ENCODE data around the gene FDCSP.

DNA sequence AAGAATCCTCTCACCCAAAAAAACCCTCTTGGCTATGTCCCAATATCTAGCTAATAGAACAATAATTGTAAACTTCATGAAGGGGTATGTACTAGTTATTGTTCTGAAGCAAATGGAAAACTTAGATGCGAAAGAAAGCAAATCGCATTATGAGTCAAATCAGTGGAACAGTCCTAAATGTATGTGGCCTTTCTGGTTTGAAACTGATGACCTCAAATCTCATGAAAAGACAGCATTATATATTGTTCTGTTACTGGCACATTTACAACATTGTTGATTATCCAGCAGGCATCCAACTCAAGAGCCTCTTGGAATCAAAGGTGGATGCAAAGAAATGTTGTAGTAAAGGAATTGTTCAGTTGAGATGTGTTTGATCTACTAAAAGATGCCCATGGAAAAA is 51.2 kb downstream of the FDCSP start:
- TF ChIP-seq TAF1 (IDR thresholded peaks at IDR 0.05; ENCODE audit: low read depth) (no peak), FOXM1 (IDR thresholded peaks at IDR 0.05; ENCODE audit: borderline replicate concordance, low read depth) (no peak), TEAD4 (IDR thresholded peaks at IDR 0.05) (no peak), EP300 (IDR thresholded peaks at IDR 0.05; ENCODE audit: borderline replicate concordance) (no peak), RAD21 (IDR thresholded peaks at IDR 0.05; ENCODE audit: low read depth) (no peak), MAX (IDR thresholded peaks at IDR 0.05) (no peak), EGR1 (IDR thresholded peaks at IDR 0.05) (no peak), TCF12 (IDR thresholded peaks at IDR 0.05; ENCODE audit: low read depth) (no peak), ZBTB7A (IDR thresholded peaks at IDR 0.05; ENCODE audit: low read depth) (no peak), YY1 (IDR thresholded peaks at IDR 0.05; ENCODE audit: low read depth) (no peak)
- TF ChIP-seq, protein P1, sequence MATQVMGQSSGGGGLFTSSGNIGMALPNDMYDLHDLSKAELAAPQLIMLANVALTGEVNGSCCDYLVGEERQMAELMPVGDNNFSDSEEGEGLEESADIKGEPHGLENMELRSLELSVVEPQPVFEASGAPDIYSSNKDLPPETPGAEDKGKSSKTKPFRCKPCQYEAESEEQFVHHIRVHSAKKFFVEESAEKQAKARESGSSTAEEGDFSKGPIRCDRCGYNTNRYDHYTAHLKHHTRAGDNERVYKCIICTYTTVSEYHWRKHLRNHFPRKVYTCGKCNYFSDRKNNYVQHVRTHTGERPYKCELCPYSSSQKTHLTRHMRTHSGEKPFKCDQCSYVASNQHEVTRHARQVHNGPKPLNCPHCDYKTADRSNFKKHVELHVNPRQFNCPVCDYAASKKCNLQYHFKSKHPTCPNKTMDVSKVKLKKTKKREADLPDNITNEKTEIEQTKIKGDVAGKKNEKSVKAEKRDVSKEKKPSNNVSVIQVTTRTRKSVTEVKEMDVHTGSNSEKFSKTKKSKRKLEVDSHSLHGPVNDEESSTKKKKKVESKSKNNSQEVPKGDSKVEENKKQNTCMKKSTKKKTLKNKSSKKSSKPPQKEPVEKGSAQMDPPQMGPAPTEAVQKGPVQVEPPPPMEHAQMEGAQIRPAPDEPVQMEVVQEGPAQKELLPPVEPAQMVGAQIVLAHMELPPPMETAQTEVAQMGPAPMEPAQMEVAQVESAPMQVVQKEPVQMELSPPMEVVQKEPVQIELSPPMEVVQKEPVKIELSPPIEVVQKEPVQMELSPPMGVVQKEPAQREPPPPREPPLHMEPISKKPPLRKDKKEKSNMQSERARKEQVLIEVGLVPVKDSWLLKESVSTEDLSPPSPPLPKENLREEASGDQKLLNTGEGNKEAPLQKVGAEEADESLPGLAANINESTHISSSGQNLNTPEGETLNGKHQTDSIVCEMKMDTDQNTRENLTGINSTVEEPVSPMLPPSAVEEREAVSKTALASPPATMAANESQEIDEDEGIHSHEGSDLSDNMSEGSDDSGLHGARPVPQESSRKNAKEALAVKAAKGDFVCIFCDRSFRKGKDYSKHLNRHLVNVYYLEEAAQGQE (IDR thresholded peaks at IDR 0.05; ENCODE audit: low read depth), result no peak
